Measurements from ENCODE around the gene CHCHD4. TPM values are rescaled to one million over a fixed set of nuclear protein-coding genes. Genes with fewer than 3 reads are reported as not detected.

CHCHD4 gene
- total RNA-seq, 4 donors from 2014 or later: 15.1 to 20.2 (median 16.0) TPM

GRCh38 chr3:14166877-14167603 is 42.4 kb upstream of the CHCHD4 start:
- Histone ChIP-seq H3K27ac (no peak overlapping the region), H3K36me3 (peaks cover 88 to 92% of the 10 kb centered on the region in 2 donors), H3K4me1 (no peaks in the 10 kb centered on the region), H3K27me3 (no peaks in the 10 kb centered on the region), H3K9me3 (no peaks in the 10 kb centered on the region), H3K4me3 (replicated peaks in 1 of 3) (no peak overlapping the region)
- TF ChIP-seq POLR2A (IDR thresholded peaks at IDR 0.05): no peak
- no peak for TF ChIP-seq CTCF (IDR thresholded peaks at IDR 0.05)
- DNase-seq: no peak
- WGBS, 2 donors: 93% methylated on average over 9 of the region's 9 CpGs
- intact Hi-C loops (cut with DNase I): no loop called here

- no peaks in the 10 kb centered on the region for H3K4me1 ChIP-seq
- H3K4me3 ChIP-seq (replicated peaks in 1 of 3): no peak overlapping the region
- WGBS, 2 donors: 94 to 98% methylated on average over 2 of the region's 2 CpGs
- intact Hi-C loops (cut with DNase I): no loop called here
- no peak overlapping the region for H3K27ac ChIP-seq
- no peak for DNase-seq
- H3K36me3 ChIP-seq: peaks cover 89 to 96% of the 10 kb centered on the region in 2 donors
- no peaks in the 10 kb centered on the region for H3K27me3 ChIP-seq
- no peaks in the 10 kb centered on the region for H3K9me3 ChIP-seq
- TF ChIP-seq CTCF (IDR thresholded peaks at IDR 0.05) (no peak), POLR2A (IDR thresholded peaks at IDR 0.05) (no peak)
Measured at GRCh38 chr3:14162178-14162577, 37.5 kb upstream of the CHCHD4 start.

- Histone ChIP-seq H3K9me3 (no peaks in the 10 kb centered on the region), H3K27ac (no peak overlapping the region), H3K36me3 (peaks cover 92 to 95% of the 10 kb centered on the region in 2 donors), H3K4me1 (no peaks in the 10 kb centered on the region), H3K27me3 (no peaks in the 10 kb centered on the region), H3K4me3 (replicated peaks in 1 of 3) (no peak overlapping the region)
- WGBS, 2 donors: 94 to 99% methylated on average over 2 of the region's 2 CpGs
- TF ChIP-seq CTCF (IDR thresholded peaks at IDR 0.05): no peak
- no peak for TF ChIP-seq POLR2A (IDR thresholded peaks at IDR 0.05)
- no peak for DNase-seq
- intact Hi-C loops (cut with DNase I): no loop called here
Measured at GRCh38 chr3:14161282-14161681, 36.6 kb upstream of the CHCHD4 start.

GRCh38 chr3:14159426-14159825 is 34.8 kb upstream of the CHCHD4 start:
- intact Hi-C loops (cut with DNase I): no loop called here
- Histone ChIP-seq H3K4me1 (no peaks in the 10 kb centered on the region), H3K27ac (no peak overlapping the region), H3K36me3 (peaks cover 83 to 85% of the 10 kb centered on the region in 2 donors), H3K9me3 (no peaks in the 10 kb centered on the region), H3K4me3 (replicated peaks in 1 of 3) (no peak overlapping the region), H3K27me3 (no peaks in the 10 kb centered on the region)
- TF ChIP-seq POLR2A (IDR thresholded peaks at IDR 0.05) (no peak), CTCF (IDR thresholded peaks at IDR 0.05) (no peak)
- 95 to 99% methylated on average over 8 of the region's 8 CpGs for WGBS, 2 donors
- no peak for DNase-seq

GRCh38 chr3:14158370-14158769 is 33.7 kb upstream of the CHCHD4 start:
- 94 to 97% methylated on average over 14 of the region's 14 CpGs for WGBS, 2 donors
- no peak overlapping the region for H3K4me3 ChIP-seq (replicated peaks in 1 of 3)
- no peaks in the 10 kb centered on the region for H3K4me1 ChIP-seq
- H3K36me3 ChIP-seq: peaks cover 83 to 87% of the 10 kb centered on the region in 2 donors
- no peak overlapping the region for H3K27ac ChIP-seq
- H3K27me3 ChIP-seq: no peaks in the 10 kb centered on the region
- TF ChIP-seq CTCF (IDR thresholded peaks at IDR 0.05): no peak
- TF ChIP-seq POLR2A (IDR thresholded peaks at IDR 0.05): no peak
- intact Hi-C loops (cut with DNase I): no loop called here
- no peak for DNase-seq
- H3K9me3 ChIP-seq: no peaks in the 10 kb centered on the region
